Prostate gland (tissue), 2 donors: ENCODE results near the gene KAZN.

Experiments
- POLR2AphosphoS5 ChIP-seq: sonication (generic); formaldehyde crosslinking; IDR thresholded peaks from one replicate; pipeline ENCODE4 v1.6.1; 2017; ENCODE audit warnings: antibody characterized with exemption
- TF ChIP-seq, protein P1 (sequence below), 4 experiments: fragments of 200-600 bp in 2 of 4; fragments of 450-650 bp in 2 of 4; sonication (generic) in 2 of 4; IDR thresholded peaks; 1 replicate in 3 of 4; 2 replicates in 1 of 4; pipeline ENCODE4 v1.5.1; 2016 to 2019; ENCODE audit warnings: antibody characterized with exemption in 4 of 4, mild to moderate bottlenecking in 2 of 4, moderate library complexity in 2 of 4

DNA sequence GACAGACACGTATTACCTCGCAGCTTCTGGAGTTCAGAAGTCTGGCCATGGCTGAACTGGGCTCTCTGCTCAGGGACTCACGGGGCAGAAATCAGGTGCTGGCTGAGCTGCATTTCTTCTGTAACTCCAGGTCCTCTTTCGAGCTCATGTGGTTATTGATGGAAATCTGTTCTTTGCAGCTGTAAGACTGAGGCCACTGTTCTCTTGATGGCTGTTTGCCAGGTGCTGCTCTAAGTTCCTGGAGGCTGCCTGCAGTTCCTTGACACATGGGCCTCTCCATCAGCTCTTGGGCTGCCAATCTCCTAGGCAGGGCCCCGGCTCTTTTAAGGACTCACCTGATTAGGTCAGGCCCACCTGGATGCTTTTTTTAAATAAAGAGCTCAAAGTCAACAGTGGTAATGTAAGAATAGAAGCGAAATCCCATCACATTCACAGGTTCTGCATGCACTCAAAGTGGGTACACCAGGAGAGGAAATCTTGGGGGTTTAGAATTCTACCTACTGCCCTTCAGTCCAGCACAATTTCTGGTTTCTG is 139.1 kb downstream of the KAZN start:
- TF ChIP-seq, protein P1, sequence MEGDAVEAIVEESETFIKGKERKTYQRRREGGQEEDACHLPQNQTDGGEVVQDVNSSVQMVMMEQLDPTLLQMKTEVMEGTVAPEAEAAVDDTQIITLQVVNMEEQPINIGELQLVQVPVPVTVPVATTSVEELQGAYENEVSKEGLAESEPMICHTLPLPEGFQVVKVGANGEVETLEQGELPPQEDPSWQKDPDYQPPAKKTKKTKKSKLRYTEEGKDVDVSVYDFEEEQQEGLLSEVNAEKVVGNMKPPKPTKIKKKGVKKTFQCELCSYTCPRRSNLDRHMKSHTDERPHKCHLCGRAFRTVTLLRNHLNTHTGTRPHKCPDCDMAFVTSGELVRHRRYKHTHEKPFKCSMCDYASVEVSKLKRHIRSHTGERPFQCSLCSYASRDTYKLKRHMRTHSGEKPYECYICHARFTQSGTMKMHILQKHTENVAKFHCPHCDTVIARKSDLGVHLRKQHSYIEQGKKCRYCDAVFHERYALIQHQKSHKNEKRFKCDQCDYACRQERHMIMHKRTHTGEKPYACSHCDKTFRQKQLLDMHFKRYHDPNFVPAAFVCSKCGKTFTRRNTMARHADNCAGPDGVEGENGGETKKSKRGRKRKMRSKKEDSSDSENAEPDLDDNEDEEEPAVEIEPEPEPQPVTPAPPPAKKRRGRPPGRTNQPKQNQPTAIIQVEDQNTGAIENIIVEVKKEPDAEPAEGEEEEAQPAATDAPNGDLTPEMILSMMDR (IDR thresholded peaks at IDR 0.05): no peak
- no peak for TF ChIP-seq POLR2AphosphoS5
